Measurements from ENCODE around the gene PPP2R2C.
A peak's percentile ranks its signal among the peaks of the same experiment; 100 is the strongest.

The PPP2R2C gene

GRCh38 chr4:6339818-6340445, 132.5 kb downstream of the PPP2R2C start:
- no peak for DNase-seq

GRCh38 chr4:6338951-6339817, 133.2 kb downstream of the PPP2R2C start:
- no peak for DNase-seq

- peak in 1 of 2 donors; percentile 41 for DNase-seq
Measured at GRCh38 chr4:6338175-6338950, 134.1 kb downstream of the PPP2R2C start.

GRCh38 chr4:6337331-6337935, 135.0 kb downstream of the PPP2R2C start:
- no peak for DNase-seq

GRCh38 chr4:6336166-6336565, 136.2 kb downstream of the PPP2R2C start:
- DNase-seq: no peak

GRCh38 chr4:6335040-6335590, 137.3 kb downstream of the PPP2R2C start:
- DNase-seq: no peak

- no peak for DNase-seq
Measured at GRCh38 chr4:6334203-6334887, 138.1 kb downstream of the PPP2R2C start.

GRCh38 chr4:6333301-6334202, 138.9 kb downstream of the PPP2R2C start:
- DNase-seq: no peak

- no peak for DNase-seq
Measured at GRCh38 chr4:6332669-6333050, 139.8 kb downstream of the PPP2R2C start.

GRCh38 chr4:6332042-6332668, 140.3 kb downstream of the PPP2R2C start:
- DNase-seq: peak in 1 of 2 donors; percentile 16

GRCh38 chr4:6331468-6331867, 140.9 kb downstream of the PPP2R2C start:
- no peak for DNase-seq

GRCh38 chr4:6331018-6331417, 141.4 kb downstream of the PPP2R2C start:
- peak in 1 of 2 donors; percentile 41 for DNase-seq

- no peak for DNase-seq
Measured at GRCh38 chr4:6330384-6330767, 142.0 kb downstream of the PPP2R2C start.

- DNase-seq: no peak
Measured at GRCh38 chr4:6329478-6330383, 142.7 kb downstream of the PPP2R2C start.

GRCh38 chr4:6328526-6328925, 143.9 kb downstream of the PPP2R2C start:
- no peak for DNase-seq

- DNase-seq: peak; percentile 62 to 76
Measured at GRCh38 chr4:6327220-6327917, 145.0 kb downstream of the PPP2R2C start.

- DNase-seq: no peak
Measured at GRCh38 chr4:6326312-6327060, 145.9 kb downstream of the PPP2R2C start.

- DNase-seq: no peak
Measured at GRCh38 chr4:6325788-6326290, 146.6 kb downstream of the PPP2R2C start.

Data from CD4-positive, alpha-beta T cell treated with Interferon alpha-2 for 1 hour (primary cell).